ENCODE results near the gene ARHGEF19.

DNA sequence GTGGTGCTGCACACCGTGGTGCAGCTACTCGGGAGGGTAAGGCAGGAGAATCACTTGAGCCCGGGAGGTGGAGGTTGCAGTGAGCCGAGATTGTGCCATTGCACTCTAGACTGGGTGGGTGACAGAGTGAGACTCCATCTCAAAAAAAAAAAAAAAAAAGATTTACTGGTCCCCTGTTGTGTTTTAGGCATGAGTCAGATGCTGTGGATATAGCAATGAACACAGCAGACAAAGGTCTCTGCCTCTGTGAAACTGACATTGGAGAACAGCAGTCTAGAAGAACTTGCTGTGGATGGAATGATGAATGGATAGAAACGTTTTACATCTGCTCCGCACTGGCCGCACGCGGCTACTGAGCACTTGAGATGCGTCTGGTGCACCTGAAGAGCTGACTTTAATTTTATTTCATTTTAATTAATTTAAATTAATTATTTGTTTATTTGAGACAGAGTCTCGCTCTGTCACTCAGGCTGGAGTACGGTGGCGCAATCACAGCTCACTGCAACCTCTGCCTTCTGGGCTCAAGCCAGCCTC lies 32.1 kb downstream of the ARHGEF19 start:
- TF ChIP-seq EZH2phosphoT487 (IDR thresholded peaks at IDR 0.05; ENCODE audit: insufficient read depth, low read depth): no peak
- no peak for TF ChIP-seq EZH2 (IDR thresholded peaks at IDR 0.05; ENCODE audit: insufficient read depth, poor library complexity, severe bottlenecking)

Measured in GM23248 (cell line).